ENCODE measurements around the gene HAND1. TPM values are rescaled to one million over a fixed set of nuclear protein-coding genes. Genes with fewer than 3 reads are reported as not detected.

HAND1 gene
- total RNA-seq, 2 donors from 2014 or later, result not detected

DNA sequence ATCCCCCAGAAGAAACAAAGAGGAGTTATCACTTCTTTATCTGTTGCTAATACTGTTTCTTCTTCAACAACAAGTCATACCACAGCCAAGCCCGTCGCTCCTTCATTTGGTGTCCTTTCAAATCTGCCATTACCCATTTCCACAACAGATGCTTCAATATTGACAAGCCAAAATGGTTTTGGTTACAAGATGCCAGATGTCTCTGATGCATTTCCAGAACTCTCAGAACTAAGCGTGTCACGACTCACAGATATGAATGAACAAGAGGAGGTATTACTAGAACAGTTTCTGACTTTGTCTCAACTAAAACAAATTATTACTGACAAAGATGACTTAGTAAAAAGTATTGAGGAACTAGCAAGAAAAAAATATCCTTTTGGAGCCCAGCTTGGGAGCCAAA lies 16.0 kb upstream of the HAND1 start:
- Mint-ChIP-seq H3K9me3 (no peaks in the 10 kb centered on the region), H3K4me1 (ENCODE audit: low read depth in 2 of 2) (peaks cover 0 to 4% of the 10 kb centered on the region in 2 donors), H3K27me3 (peaks cover 43 to 53% of the 10 kb centered on the region in 2 donors), H3K4me3 (no peak overlapping the region), H3K36me3 (no peaks in the 10 kb centered on the region), H3K27ac (no peak overlapping the region)
- DNase-seq (ENCODE audit: low spot score), result no peak
- no peak for ATAC-seq

DNA sequence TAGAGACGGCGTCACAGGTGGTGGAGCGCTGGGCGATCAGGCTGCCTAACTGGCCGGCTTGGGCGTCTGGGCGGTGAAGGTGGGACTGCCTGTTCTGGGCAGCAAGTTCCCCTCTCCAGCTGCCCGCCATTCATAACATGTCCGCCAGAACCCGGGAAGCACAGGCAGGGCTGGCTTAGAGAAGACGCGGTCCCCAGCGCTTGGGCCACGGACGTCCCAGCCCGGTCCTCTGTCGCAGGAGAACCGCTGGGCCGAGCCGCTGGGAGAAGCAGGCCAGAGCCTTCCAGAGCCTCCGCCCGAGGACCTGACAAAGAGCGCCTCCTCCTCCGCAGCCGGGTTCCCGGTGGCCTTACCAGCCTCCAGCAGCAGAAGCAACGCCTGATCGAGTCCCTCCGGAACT lies 15.2 kb upstream of the HAND1 start:
- DNase-seq (ENCODE audit: low spot score), result no peak
- no peaks in the 10 kb centered on the region for H3K4me1 Mint-ChIP-seq (ENCODE audit: low read depth in 2 of 2)
- peak in 1 of 2 donors; percentile 28 for ATAC-seq
- no peaks in the 10 kb centered on the region for H3K9me3 Mint-ChIP-seq
- H3K36me3 Mint-ChIP-seq, result no peaks in the 10 kb centered on the region
- H3K4me3 Mint-ChIP-seq, result no peak overlapping the region
- H3K27me3 Mint-ChIP-seq, result peaks cover 40 to 53% of the 10 kb centered on the region in 2 donors
- H3K27ac Mint-ChIP-seq, result no peak overlapping the region

DNA sequence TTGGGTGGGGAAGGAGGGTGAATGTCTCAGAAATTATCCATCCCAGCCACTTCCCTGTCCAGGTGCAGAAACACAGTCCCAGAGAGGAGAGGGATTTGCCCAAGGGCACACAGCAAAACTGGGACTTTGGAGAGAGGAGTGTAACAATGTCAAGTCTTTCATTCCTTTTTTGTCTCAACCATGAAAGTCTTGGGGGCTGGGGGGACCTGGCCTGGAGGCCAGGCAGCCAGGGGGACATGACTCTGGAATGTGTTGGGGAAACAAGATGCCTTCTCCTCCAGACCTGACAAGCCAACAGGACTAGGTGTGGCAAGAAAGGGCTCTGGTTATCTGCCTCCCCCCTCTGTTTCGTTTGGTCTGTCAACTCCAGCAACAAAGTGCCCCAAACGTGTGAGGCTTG lies 13.9 kb upstream of the HAND1 start:
- peaks cover 42 to 65% of the 10 kb centered on the region in 2 donors for H3K27me3 Mint-ChIP-seq
- H3K36me3 Mint-ChIP-seq, result no peaks in the 10 kb centered on the region
- no peaks in the 10 kb centered on the region for H3K4me1 Mint-ChIP-seq (ENCODE audit: low read depth in 2 of 2)
- no peak overlapping the region for H3K4me3 Mint-ChIP-seq
- no peak overlapping the region for H3K27ac Mint-ChIP-seq
- ATAC-seq (no peak), DNase-seq (ENCODE audit: low spot score) (no peak)
- no peaks in the 10 kb centered on the region for H3K9me3 Mint-ChIP-seq

DNA sequence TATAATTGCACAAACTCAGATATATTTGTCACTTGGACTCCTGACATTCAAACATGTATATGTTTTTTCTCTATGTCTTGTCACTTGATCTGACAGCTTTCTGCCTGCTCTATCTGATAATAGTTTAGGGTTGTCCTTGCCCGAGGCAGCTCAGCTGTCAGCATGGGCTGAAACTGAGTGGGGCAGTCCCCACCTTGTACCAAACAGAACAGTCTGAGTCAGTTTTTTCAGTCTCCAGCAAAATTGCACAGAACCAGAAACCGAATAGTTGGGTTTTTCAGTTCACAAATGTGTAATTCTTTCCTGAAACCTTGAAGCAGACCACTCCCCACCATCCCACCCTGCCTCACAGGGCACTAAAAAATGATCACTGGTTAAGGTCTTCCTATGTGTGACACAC lies 9.5 kb upstream of the HAND1 start:
- Mint-ChIP-seq H3K36me3 (no peaks in the 10 kb centered on the region), H3K4me1 (ENCODE audit: low read depth in 2 of 2) (peaks cover 3 to 14% of the 10 kb centered on the region in 2 donors), H3K4me3 (peak overlapping the region; percentile 1), H3K9me3 (no peaks in the 10 kb centered on the region), H3K27ac (no peak overlapping the region), H3K27me3 (peaks cover 54 to 77% of the 10 kb centered on the region in 2 donors)
- ATAC-seq (peak; percentile 69 to 90), DNase-seq (ENCODE audit: low spot score) (no peak)

DNA sequence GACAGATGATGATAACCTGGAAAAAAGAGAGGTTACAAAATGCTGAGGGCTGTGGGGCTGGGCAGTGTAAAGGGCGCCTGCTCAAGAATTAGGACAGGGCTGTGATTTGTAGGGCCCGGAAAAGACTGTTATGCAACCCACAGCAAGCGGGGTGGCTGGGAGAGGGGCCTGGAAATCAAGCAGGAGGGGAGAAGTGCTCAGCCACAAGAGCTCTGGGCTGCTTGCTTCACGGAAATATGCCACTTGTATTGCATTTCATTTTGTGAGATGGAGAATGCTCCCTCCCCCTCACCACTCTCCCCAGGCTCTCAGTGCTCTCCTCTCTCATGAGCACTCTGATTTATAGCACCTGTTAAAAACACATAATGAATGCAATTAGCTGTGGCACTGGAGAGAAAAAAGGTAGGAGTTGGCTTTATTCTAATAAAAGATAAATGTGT lies 8.4 kb upstream of the HAND1 start:
- DNase-seq (ENCODE audit: low spot score) (no peak), ATAC-seq (no peak)
- Mint-ChIP-seq H3K27me3 (peaks cover 65 to 86% of the 10 kb centered on the region in 2 donors), H3K9me3 (no peaks in the 10 kb centered on the region), H3K36me3 (no peaks in the 10 kb centered on the region), H3K4me3 (no peak overlapping the region), H3K27ac (no peak overlapping the region), H3K4me1 (ENCODE audit: low read depth in 2 of 2) (peaks cover 8 to 14% of the 10 kb centered on the region in 2 donors)

DNA sequence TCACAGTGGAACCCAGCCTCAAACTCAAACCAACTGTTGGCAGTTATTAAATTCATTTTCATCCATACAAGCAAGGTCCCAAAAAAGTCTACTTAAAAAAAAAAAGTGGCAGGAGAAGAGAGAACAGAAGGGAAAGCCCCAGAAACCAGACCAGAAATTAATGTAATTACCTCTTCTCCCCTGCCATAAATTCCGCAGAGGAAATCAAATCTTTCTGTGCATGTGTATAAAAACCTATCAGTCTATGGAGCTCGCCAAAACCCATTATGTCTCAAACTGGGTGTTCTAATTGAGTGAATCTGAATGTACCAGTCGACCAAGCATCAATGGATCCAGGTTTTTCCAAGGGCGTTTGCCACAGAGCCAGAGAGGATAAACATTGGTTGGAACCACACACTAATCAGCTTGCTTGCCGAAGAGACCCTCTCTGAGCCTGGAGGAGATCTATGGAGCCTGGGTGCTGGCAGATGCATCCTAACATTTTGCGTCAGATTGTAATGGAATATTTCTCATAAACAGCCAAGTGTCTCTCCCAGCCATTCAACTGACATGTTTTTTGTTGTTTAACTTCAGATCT lies 7.9 kb upstream of the HAND1 start:
- peaks cover 69 to 91% of the 10 kb centered on the region in 2 donors for H3K27me3 Mint-ChIP-seq
- no peaks in the 10 kb centered on the region for H3K9me3 Mint-ChIP-seq
- peaks cover 8 to 14% of the 10 kb centered on the region in 2 donors for H3K4me1 Mint-ChIP-seq (ENCODE audit: low read depth in 2 of 2)
- no peaks in the 10 kb centered on the region for H3K36me3 Mint-ChIP-seq
- no peak overlapping the region for H3K4me3 Mint-ChIP-seq
- no peak for ATAC-seq
- no peak overlapping the region for H3K27ac Mint-ChIP-seq
- DNase-seq (ENCODE audit: low spot score), result peak; percentile 23

DNA sequence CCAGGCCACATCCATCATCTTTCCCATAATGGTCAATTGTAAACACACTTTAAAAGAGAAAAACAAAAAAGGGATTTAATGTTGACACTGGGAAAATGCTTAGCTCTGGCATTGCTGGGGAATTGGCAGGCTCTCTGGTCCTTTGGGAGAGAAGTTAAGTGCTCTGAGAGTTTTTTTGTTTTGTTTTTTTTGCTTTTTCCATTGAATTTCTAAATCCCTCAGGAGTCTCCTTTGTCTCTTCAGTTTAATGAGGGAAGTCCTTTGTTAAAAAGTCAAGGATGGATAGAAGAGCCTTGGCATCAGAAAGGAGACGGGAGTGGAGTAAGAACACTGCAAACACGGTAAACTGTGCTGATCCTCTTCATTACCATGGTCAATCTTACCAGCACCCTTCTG lies 7.1 kb upstream of the HAND1 start:
- DNase-seq (ENCODE audit: low spot score) (no peak), ATAC-seq (no peak)
- Mint-ChIP-seq H3K4me1 (ENCODE audit: low read depth in 2 of 2) (peaks cover 8 to 20% of the 10 kb centered on the region in 2 donors), H3K36me3 (no peaks in the 10 kb centered on the region), H3K9me3 (no peaks in the 10 kb centered on the region), H3K27ac (no peak overlapping the region), H3K4me3 (no peak overlapping the region), H3K27me3 (peaks cover 72 to 94% of the 10 kb centered on the region in 2 donors)

DNA sequence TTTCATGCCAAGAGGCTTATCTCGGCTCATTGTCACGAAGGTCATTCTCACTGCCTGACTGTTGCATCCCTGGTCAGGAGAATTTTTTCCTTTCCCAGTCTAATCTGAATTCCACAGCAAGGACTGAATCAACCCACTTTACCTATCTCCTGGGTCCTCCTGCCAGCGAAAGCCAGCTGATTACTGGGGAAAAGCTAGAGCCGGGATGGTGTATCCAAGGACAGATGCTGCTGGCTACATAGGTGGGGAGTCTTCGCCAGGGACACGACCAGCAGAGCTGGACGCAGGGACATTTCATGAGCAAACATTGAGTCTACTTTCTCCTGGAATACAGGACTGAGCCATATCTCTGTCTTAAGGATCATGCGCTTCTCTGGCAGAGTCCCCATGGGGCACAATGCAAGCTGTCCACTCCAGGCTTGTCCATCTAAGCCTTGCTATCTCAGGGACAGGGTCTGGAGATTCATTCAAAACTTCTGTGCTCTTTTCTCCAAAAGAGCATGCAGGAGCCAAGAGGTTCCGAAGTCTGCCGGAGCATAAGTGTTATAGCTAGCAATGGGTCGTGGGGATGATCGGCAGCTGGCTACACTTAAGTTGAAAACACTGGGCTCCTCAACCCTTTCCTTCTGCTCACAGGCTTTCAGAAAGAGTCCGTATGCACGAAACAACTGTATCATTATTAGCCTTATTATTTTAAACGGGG lies 6.5 kb upstream of the HAND1 start:
- no peak for ATAC-seq
- no peaks in the 10 kb centered on the region for H3K36me3 Mint-ChIP-seq
- peak; percentile 20 for DNase-seq (ENCODE audit: low spot score)
- no peak overlapping the region for H3K4me3 Mint-ChIP-seq
- no peaks in the 10 kb centered on the region for H3K9me3 Mint-ChIP-seq
- H3K27ac Mint-ChIP-seq, result no peak overlapping the region
- peaks cover 71 to 94% of the 10 kb centered on the region in 2 donors for H3K27me3 Mint-ChIP-seq
- H3K4me1 Mint-ChIP-seq (ENCODE audit: low read depth in 2 of 2), result peaks cover 11 to 20% of the 10 kb centered on the region in 2 donors

DNA sequence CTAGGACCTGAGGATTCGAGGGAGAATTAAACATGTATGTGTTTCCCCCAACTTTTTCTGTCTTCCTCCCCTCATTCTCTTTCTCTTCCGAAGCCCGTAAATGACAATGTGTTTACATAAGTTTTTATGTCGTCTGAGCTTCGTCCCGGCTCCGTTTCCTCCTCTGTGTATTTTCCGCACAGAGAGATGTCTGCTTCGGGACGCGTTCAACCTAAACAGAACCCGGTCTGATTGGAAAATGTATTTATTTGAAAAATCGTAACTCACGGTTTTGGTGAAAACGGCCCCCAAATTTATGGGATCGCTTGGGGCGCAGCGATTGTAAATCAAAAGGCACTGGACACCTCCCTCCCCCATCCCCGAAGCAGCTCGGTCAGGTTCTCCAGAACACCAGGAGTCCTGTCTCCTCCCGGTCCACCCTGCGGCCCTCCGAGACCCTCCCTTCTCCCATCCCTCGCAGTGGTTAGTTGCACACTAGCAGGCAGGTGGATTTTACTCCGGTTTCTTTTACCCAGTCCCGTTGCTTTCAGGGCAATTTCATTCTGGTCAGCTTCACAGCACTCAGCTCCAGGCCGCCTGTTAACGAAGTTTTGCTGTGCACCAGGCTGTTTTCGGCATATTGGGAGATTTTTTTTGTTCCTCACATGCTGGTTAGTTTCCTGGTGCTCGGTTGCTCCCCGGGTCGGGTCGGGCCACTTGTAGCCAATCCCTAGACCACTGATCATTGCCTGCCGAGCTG lies 5.8 kb upstream of the HAND1 start:
- Mint-ChIP-seq H3K27ac (no peak overlapping the region), H3K9me3 (no peaks in the 10 kb centered on the region), H3K36me3 (no peaks in the 10 kb centered on the region), H3K4me1 (ENCODE audit: low read depth in 2 of 2) (peaks cover 13 to 20% of the 10 kb centered on the region in 2 donors), H3K27me3 (peaks cover 70 to 91% of the 10 kb centered on the region in 2 donors), H3K4me3 (no peak overlapping the region)
- peak; percentile 56 for DNase-seq (ENCODE audit: low spot score)
- ATAC-seq, result no peak

DNA sequence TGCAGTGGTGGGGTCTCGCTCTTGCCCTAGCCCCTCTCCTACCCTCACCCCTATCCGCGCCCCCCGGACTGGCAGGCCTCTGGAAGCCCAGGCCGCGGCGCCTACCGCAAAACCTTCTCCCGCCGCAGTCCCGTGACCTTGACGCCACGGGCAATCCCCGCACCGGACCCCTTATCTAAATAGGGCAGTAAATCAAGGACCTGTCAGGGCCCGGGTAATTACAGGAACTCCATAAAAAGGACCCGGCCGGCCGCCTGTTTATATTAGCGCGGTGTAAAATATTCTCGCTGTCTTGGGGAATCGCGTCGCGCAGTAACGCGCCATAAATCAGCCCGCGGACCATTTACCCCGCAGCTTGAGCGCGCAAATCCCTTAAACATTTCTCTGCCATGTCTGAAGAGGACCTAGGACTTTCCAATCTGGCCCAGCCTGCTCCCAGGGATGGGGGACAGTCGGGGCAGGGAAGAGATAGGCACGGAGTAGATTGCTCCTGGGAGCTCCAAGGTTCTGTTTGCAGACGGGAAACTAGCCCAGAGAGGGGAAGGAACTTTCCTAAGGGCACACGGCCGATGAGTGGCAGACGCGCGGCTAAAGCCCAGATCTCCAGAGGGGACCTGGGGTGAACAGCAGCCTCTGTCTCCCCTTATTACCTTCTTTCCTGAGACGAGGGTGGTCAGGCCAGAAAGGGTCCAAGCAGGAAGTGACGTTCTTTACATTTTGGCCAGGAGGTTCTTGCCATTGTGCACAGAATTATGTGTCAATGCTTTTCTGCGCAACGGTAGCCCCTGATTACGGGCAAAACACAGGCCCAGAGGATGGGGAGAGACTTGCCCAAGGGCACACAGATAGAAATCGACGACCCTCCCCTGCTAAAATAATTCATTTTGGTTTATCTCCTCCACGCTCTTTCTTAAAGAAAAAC lies 4.8 kb upstream of the HAND1 start:
- no peaks in the 10 kb centered on the region for H3K36me3 Mint-ChIP-seq
- ATAC-seq (no peak), DNase-seq (ENCODE audit: low spot score) (peak; percentile 13)
- no peaks in the 10 kb centered on the region for H3K9me3 Mint-ChIP-seq
- H3K4me3 Mint-ChIP-seq, result no peak overlapping the region
- peaks cover 68 to 85% of the 10 kb centered on the region in 2 donors for H3K27me3 Mint-ChIP-seq
- H3K27ac Mint-ChIP-seq, result no peak overlapping the region
- H3K4me1 Mint-ChIP-seq (ENCODE audit: low read depth in 2 of 2), result peaks cover 13 to 20% of the 10 kb centered on the region in 2 donors

DNA sequence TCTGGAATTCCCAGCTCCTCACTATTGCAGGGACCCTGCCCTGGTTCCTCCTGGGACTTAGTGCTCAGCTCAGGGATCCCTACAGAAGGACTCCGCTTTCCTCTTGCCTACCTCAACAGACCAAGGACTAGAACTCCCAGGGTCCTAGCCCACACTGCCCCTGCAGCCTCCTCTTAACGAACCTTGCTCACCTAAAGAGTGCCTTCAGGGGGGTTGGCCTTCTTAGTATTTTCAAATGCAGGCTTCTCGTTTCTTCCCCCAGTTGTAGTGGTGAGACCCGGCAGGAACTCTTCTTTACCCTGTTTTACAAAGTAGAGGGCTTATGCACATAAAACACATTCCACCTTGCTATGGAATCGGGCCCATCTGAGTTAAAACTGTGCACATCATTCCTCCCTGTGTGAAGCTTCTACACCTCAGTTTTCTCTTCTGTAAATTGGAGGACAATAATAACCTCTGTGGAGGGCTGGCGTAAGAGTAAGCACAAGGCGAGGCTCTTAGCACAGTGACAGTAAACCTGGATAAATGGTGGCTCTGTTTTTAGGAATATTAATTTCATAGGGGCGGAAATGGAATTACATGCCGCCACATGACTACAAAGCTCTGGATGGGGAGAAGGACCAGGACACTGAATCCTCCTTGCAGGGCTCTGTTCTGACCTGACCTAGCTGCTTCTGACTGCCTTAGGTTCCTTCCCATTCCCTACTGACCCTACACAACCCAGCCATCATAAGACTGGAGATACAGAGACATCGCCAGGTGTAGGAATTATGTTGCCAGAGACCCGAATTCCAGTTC lies 3.8 kb upstream of the HAND1 start:
- peaks cover 18 to 26% of the 10 kb centered on the region in 2 donors for H3K4me1 Mint-ChIP-seq (ENCODE audit: low read depth in 2 of 2)
- H3K27me3 Mint-ChIP-seq, result peaks cover 70 to 83% of the 10 kb centered on the region in 2 donors
- H3K36me3 Mint-ChIP-seq, result no peaks in the 10 kb centered on the region
- H3K27ac Mint-ChIP-seq, result no peak overlapping the region
- ATAC-seq, result no peak
- no peak for DNase-seq (ENCODE audit: low spot score)
- H3K4me3 Mint-ChIP-seq, result no peak overlapping the region
- no peaks in the 10 kb centered on the region for H3K9me3 Mint-ChIP-seq

DNA sequence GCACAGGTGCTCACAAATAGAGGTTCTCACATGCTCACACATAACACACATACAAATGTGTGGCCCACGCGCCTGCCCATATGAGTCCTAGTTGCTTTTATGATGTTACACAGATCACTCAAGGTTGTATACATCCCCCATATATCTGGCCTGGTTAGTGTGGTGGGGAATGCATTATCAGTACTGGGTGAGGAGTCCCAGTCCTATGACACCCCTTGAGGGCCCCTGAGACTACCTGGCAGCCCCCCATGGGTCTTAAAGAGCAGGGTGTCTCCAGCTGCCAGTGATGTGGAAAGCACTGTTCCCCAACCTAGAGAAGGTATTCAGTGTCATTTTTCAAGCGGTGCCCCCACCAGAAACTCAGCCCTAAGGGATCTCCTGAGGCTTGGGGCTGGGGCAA lies 2.8 kb upstream of the HAND1 start:
- no peak for ATAC-seq
- Mint-ChIP-seq H3K4me1 (ENCODE audit: low read depth in 2 of 2) (peaks cover 22 to 24% of the 10 kb centered on the region in 2 donors), H3K27ac (no peak overlapping the region), H3K36me3 (no peaks in the 10 kb centered on the region), H3K27me3 (peaks cover 67 to 80% of the 10 kb centered on the region in 2 donors), H3K9me3 (no peaks in the 10 kb centered on the region), H3K4me3 (no peak overlapping the region)
- no peak for DNase-seq (ENCODE audit: low spot score)
